ENCODE data around the gene C14orf180. TPM values are rescaled to one million over a fixed set of nuclear protein-coding genes. Genes with fewer than 3 reads are reported as not detected.

Gene C14orf180
- total RNA-seq, 1 experiment from 2014 or later: not detected

- no peaks in the 10 kb centered on the region for H3K9me3 ChIP-seq (replicated peaks)
- DNase-seq: no peak
- H3K27me3 ChIP-seq: peaks cover 41% of the 10 kb centered on the region
- no peaks in the 10 kb centered on the region for H3K36me3 ChIP-seq
- no peak overlapping the region for H3K27ac ChIP-seq
- no peaks in the 10 kb centered on the region for H3K4me1 ChIP-seq
- H3K4me3 ChIP-seq: no peak overlapping the region
These were observed 17.4 kb downstream of the C14orf180 start for GRCh38 chr14:104596927-104597351.

DNA sequence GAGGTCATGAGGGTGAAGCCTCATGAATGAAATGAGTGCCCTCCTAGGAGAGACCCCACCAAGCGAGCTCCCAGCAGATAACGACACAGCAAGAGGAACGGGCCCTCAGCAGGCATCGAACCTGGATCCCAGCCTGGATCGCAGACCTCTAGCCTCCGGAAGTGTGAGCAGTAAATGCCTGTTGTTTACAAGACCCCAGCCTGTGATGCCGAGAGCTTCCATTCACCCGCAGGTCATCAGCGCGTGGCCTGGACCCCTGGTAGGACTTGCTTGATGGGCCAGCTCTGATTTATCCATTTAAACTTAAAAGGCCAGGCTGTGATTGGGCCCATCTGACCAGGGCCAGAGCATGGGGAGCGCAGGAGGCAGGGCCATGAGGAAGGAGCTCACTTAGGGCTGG lies 18.0 kb downstream of the C14orf180 start:
- DNase-seq: no peak
- no peaks in the 10 kb centered on the region for H3K36me3 ChIP-seq
- H3K4me1 ChIP-seq: no peaks in the 10 kb centered on the region
- peaks cover 41% of the 10 kb centered on the region for H3K27me3 ChIP-seq
- no peak overlapping the region for H3K27ac ChIP-seq
- no peaks in the 10 kb centered on the region for H3K9me3 ChIP-seq (replicated peaks)
- no peak overlapping the region for H3K4me3 ChIP-seq

DNA sequence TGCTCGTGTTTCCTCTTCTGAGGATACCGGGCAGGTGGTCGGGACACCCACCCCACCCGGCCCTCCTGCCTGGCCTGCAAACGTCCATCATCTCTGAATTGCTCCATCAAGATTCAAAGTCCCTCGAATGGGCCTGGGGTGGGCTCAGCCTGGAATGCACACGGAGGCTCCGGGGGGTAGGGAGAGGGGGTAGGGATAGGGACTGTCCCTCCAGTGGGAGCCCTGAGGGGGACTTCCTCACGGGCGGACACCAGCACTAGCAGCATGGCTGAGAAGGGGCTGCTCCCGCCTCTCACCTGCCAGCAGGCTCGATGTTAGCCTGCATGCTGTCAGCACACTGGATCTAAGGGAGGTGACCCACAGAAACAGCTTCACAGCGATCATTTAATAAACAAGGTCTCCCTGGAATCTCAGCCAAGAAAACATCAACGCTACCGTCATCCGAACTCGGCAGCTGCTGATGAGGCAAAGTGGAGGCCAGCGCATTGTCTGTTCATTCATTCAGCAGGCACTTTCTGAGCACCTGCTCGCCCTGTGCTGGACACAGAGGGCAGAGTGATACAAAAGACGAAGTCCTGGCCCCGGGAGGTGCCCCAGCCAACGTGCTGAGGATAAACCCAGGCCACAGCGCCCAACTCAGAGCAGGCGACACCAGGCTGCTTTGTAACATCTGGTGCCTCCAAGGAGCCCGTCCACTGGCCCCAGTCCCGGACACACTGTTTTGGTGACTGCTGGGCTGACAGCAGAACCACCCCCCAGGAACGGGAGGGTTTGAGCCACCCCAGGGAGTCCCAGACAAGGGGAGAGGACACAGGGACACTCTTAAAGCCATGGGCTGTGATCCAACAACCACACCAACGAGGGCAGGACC lies 18.7 kb downstream of the C14orf180 start:
- H3K27ac ChIP-seq: no peak overlapping the region
- peaks cover 39% of the 10 kb centered on the region for H3K27me3 ChIP-seq
- H3K36me3 ChIP-seq: no peaks in the 10 kb centered on the region
- no peaks in the 10 kb centered on the region for H3K4me1 ChIP-seq
- DNase-seq: peak; percentile 36 to 53
- H3K9me3 ChIP-seq (replicated peaks): no peaks in the 10 kb centered on the region
- no peak overlapping the region for H3K4me3 ChIP-seq

GRCh38 chr14:104598910-104599273 lies 19.3 kb downstream of the C14orf180 start:
- Histone ChIP-seq H3K27ac (no peak overlapping the region), H3K9me3 (replicated peaks) (no peaks in the 10 kb centered on the region), H3K36me3 (no peaks in the 10 kb centered on the region), H3K4me1 (no peaks in the 10 kb centered on the region), H3K4me3 (no peak overlapping the region), H3K27me3 (peaks cover 32% of the 10 kb centered on the region)
- no peak for DNase-seq

GRCh38 chr14:104599446-104599845 lies 19.9 kb downstream of the C14orf180 start:
- Histone ChIP-seq H3K9me3 (replicated peaks) (no peaks in the 10 kb centered on the region), H3K4me3 (no peak overlapping the region), H3K4me1 (no peaks in the 10 kb centered on the region), H3K36me3 (no peaks in the 10 kb centered on the region), H3K27ac (no peak overlapping the region), H3K27me3 (peaks cover 28% of the 10 kb centered on the region)
- no peak for DNase-seq

- H3K9me3 ChIP-seq (replicated peaks): no peaks in the 10 kb centered on the region
- no peaks in the 10 kb centered on the region for H3K4me1 ChIP-seq
- peaks cover 28% of the 10 kb centered on the region for H3K27me3 ChIP-seq
- H3K27ac ChIP-seq: no peak overlapping the region
- H3K4me3 ChIP-seq: no peak overlapping the region
- H3K36me3 ChIP-seq: no peaks in the 10 kb centered on the region
- peak; percentile 47 to 54 for DNase-seq
These were observed 20.6 kb downstream of the C14orf180 start for GRCh38 chr14:104600141-104600643.

DNA sequence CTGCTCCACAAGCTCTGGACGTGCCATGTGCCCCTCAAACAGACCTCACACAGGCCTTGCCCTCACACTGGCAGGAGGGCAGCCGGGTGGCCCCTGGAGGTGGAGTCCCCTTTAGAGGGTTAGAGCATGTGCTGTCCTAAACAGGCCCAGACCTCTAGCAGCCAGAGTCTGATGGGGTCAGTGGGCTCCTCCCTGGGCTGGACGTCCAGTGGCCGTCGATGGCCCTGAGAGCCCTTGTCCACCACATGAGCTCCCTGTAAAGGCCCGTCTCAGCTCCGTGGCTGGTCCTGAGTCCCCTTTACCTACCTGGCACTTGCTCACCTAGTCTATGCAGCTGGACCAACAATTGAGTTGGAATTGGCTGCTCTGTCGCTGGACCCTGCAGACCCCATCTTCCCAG lies 21.2 kb downstream of the C14orf180 start:
- Histone ChIP-seq H3K4me1 (no peaks in the 10 kb centered on the region), H3K36me3 (no peaks in the 10 kb centered on the region), H3K27me3 (peaks cover 23% of the 10 kb centered on the region), H3K27ac (no peak overlapping the region), H3K4me3 (no peak overlapping the region), H3K9me3 (replicated peaks) (no peaks in the 10 kb centered on the region)
- DNase-seq: no peak

DNA sequence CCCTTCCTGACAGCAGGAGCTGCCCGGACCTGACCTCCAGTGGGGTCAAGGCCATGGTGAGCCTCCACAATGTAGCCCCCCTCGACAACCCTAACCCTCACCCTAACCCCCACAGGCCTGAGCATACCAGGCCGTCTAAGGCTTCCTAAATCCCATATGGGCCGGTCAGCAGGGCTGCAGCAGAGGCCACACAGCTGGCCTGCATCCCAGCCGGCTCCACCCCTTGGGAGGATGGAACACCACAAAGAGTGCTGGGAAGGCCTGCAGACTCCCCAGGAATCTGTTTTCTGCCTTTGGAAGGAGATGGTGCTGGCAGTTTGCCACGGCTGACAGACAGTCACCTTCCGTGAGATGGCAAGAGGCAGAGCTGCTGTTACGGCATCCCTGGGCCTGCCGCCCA lies 22.2 kb downstream of the C14orf180 start:
- no peaks in the 10 kb centered on the region for H3K36me3 ChIP-seq
- H3K27me3 ChIP-seq: peaks cover 14% of the 10 kb centered on the region
- H3K4me1 ChIP-seq: no peaks in the 10 kb centered on the region
- no peaks in the 10 kb centered on the region for H3K9me3 ChIP-seq (replicated peaks)
- H3K27ac ChIP-seq: no peak overlapping the region
- H3K4me3 ChIP-seq: no peak overlapping the region
- peak; percentile 31 to 33 for DNase-seq

DNA sequence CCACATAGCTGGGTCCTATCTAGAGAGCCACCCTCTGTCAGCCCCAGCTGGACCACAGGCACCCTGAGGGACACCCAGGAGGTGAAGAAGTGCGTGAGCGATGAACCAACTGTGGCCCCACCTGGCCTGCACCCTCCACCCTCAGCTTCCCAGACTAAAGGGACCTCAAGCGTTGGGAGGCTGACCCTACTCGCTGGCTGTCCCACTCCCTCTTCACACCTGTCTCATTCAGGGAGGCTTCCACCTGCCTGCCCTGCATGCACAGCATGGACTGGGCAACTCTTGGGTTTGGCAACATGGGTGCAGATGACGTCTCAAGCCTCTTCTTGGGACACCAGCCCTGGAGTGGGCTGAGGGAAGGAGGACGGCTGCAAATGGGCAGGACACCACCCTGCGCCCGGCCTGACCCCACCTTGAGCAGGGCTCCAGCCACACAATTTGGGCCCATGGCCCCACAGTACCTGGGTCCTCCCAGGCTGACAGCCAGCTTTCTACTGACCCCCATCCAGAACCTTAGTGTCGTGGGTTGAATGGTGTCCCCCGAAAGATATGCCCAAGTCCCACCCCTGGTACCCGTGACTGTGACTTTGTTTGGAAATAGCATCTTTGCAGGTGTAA lies 22.9 kb downstream of the C14orf180 start:
- Histone ChIP-seq H3K36me3 (no peaks in the 10 kb centered on the region), H3K27me3 (peaks cover 11% of the 10 kb centered on the region), H3K4me3 (no peak overlapping the region), H3K4me1 (no peaks in the 10 kb centered on the region), H3K27ac (no peak overlapping the region), H3K9me3 (replicated peaks) (no peaks in the 10 kb centered on the region)
- no peak for DNase-seq

DNA sequence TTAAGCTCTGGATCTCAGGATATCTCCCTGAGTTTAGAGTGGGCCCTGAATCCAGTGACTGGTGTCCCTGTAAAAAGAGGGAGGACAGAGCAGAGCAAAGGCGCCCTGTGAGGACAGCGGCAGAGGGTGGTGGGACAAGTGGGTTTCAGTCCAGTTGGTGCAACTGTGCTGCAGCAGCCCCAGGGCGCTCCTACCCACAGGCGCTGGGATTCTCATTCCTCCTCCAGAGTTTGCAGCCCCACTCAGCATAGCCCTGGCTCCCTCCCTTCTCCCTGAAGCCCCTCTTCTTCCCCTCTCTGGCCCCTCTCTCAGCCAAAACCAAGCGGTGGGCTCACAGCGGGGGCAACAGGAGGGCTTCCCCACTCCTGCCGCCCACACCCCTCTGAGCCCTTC lies 23.4 kb downstream of the C14orf180 start:
- H3K4me3 ChIP-seq: no peak overlapping the region
- H3K4me1 ChIP-seq: no peaks in the 10 kb centered on the region
- no peak for DNase-seq
- H3K27me3 ChIP-seq: peaks cover 6% of the 10 kb centered on the region
- H3K27ac ChIP-seq: no peak overlapping the region
- H3K9me3 ChIP-seq (replicated peaks): no peaks in the 10 kb centered on the region
- no peaks in the 10 kb centered on the region for H3K36me3 ChIP-seq

DNA sequence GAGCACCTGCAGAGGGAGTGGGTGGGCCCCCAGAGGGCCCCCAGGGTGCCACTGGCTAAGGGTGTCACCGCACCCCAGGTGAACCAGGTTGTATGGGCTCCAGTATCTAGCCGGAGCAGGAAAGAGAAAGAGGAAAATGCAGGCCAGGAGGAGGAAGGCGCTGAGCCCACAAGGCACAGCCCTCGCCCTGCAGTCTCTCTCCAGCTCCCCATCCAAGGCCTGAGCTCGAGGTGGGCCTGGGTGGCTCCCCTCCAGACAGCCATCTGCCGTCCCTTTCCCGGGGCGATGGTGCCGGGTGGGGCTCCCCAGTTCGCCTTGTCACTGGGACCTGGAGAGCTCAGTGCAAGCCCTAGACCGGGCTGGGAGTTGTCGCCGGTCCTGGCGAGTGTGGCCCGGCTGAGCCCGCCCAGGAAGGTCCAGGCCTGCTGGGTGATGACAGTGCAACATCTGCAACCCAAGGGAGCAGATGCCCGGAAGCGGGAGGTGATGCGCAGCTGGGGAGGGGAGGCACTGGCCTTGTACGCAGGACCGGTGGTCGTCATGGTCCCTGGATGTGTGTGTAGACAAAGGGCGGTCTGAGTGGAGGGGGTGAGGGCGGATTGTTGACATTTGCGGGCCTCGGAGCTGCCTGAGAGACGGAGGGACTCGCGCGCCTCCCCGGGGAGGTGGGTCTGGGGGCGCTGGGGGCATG lies 24.3 kb downstream of the C14orf180 start:
- H3K4me1 ChIP-seq: no peaks in the 10 kb centered on the region
- H3K36me3 ChIP-seq: no peaks in the 10 kb centered on the region
- H3K27me3 ChIP-seq: peaks cover under 1% of the 10 kb centered on the region; the same call in 1 of the 2 replicates
- DNase-seq: no peak
- no peaks in the 10 kb centered on the region for H3K9me3 ChIP-seq (replicated peaks)
- no peak overlapping the region for H3K4me3 ChIP-seq
- H3K27ac ChIP-seq: no peak overlapping the region

- H3K36me3 ChIP-seq: no peaks in the 10 kb centered on the region
- H3K27ac ChIP-seq: no peak within 1 kb of the TSS
- H3K27me3 ChIP-seq: no peaks in the 10 kb centered on the region
- no peak for DNase-seq
- no peak within 1 kb of the TSS for H3K4me3 ChIP-seq
- no peaks in the 10 kb centered on the region for H3K9me3 ChIP-seq (replicated peaks)
- H3K4me1 ChIP-seq: no peaks in the 10 kb centered on the region
These were observed 25.2 kb downstream of the C14orf180 start, which contains the start of gene TMEM179 for GRCh38 chr14:104604458-104605449. TMEM179 (minus strand) TSS chr14:104604772; CDS start chr14:104604741, 31 bp downstream.

- H3K4me3 ChIP-seq: no peak overlapping the region
- H3K4me1 ChIP-seq: no peaks in the 10 kb centered on the region
- H3K27me3 ChIP-seq: peaks cover 9% of the 10 kb centered on the region
- no peak for DNase-seq
- no peaks in the 10 kb centered on the region for H3K9me3 ChIP-seq (replicated peaks)
- no peak overlapping the region for H3K27ac ChIP-seq
- no peaks in the 10 kb centered on the region for H3K36me3 ChIP-seq
These were observed 30.1 kb downstream of the C14orf180 start for GRCh38 chr14:104609666-104610065.

DNA sequence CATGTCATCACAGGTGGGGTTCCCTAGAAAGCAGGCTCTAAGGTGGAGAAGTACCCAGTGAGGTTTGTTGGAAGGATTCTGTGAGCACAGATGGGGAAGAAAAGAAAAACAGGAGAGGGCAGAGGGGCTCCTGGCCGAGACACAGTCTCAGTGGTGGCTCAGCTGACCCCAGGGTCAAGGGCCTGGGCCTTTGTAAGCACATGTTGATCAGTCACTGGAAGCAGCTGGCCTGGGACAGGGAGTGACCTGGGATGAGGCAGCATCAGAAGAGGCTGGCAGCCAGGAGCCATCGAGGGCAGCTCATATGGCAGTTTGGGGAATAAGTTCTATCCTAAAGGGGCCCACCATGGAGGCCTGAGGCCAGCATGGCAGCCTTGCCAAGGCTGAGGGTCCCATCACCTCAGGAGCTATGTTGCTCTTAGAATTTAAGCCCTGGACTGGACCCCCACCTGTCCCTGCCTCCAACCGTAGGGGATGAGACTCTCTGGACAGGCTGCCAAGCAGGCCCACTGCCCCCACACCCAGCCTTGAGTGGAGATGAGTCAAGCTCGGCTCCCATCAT lies 31.3 kb downstream of the C14orf180 start:
- H3K27ac ChIP-seq: no peak overlapping the region
- DNase-seq: no peak
- no peaks in the 10 kb centered on the region for H3K4me1 ChIP-seq
- H3K36me3 ChIP-seq: no peaks in the 10 kb centered on the region
- H3K4me3 ChIP-seq: no peak overlapping the region
- no peaks in the 10 kb centered on the region for H3K9me3 ChIP-seq (replicated peaks)
- peaks cover 9% of the 10 kb centered on the region for H3K27me3 ChIP-seq

Measured in SJCRH30 (cell line).